Measurements from ENCODE around the gene TMEM100.

- TF ChIP-seq CTCF (IDR thresholded peaks at IDR 0.05) (no peak), EZH2 (IDR thresholded peaks at IDR 0.05; ENCODE audit: borderline replicate concordance, insufficient read depth, low read depth, low read length, poor library complexity, severe bottlenecking) (no peak)
Observed at GRCh38 chr17:55710829-55711496, 11.7 kb downstream of the TMEM100 start.

Data from B cell (primary cell).